Mucosa of descending colon (tissue), 3 donors: ENCODE results near the gene KLK1. TPM values are rescaled to one million over a fixed set of nuclear protein-coding genes. Genes with fewer than 3 reads are reported as not detected.
A peak's percentile ranks its signal among the peaks of the same experiment; 100 is the strongest.

Source experiments
- ATAC-seq: fragments of 200-7000 bp; cut with Tn5 transposase; one replicate; pipeline ENCODE4 v1.9.1; 2020; ENCODE audit warnings: mild to moderate bottlenecking, moderate library complexity
- DNase-seq, 3 donors: peaks; one replicate each; pipeline ENCODE4 v3.0.0-alpha.2; 2020
- H3K36me3 ChIP-seq: fragments of 200-600 bp; one replicate; pipeline ENCODE4 v1.8.0; 2021; ENCODE audit warnings: low read depth, mild to moderate bottlenecking
- H3K4me1 ChIP-seq: fragments of 200-600 bp; one replicate; pipeline ENCODE4 v1.8.0; 2021; ENCODE audit warnings: low read depth, mild to moderate bottlenecking
- H3K4me3 ChIP-seq: fragments of 200-600 bp; one replicate; pipeline ENCODE4 v1.8.0; 2021; ENCODE audit warnings: mild to moderate bottlenecking
- H3K9me3 ChIP-seq: fragments of 200-600 bp; one replicate; pipeline ENCODE4 v1.8.0; 2021; ENCODE audit warnings: mild to moderate bottlenecking
- intact Hi-C, 2 donors: fragments of 100-400 bp; cut with DNase I in 1 of 2; cut with micrococcal nuclease in 1 of 2; formaldehyde crosslinking; loops; one replicate each; pipeline versions ENCODE4 v1.11.0 to v1.11.1; 2022; cut with DNase I, micrococcal nuclease
- total RNA-seq, 3 donors: library from RNA; stranded (reverse); fragmentation: NEBNext Ultra II Directional in 2 of 3; extraction: Animal tissue kit (Norgen Biotek cat#: 25700) in 2 of 3; gene quantifications; one replicate each; pipeline versions ENCODE4 v1.2.1 to v1.2.4, GENCODE V29; 2021 to 2023
- TF ChIP-seq, protein P1 (sequence below): fragments of 200-600 bp; IDR thresholded peaks from one replicate; pipeline ENCODE4 v1.8.0; 2022; ENCODE audit warnings: antibody characterized with exemption, mild to moderate bottlenecking
- donor health status: DM: no; HTN: no; CAD: no; lungs with moderate emphysema.
- donor health status: DM: no; HTN: no; CAD: no.
- donor health status: DM: no; HTN: yes; CAD: no.

Gene KLK1
- total RNA-seq, 3 donors from 2014 or later: 29.3 to 130 (median 80.6) TPM

GRCh38 chr19:50796634-50797428 lies 26.8 kb downstream of the KLK1 start:
- ATAC-seq: no peak
- Histone ChIP-seq H3K9me3 (no peaks in the 10 kb centered on the region), H3K4me1 (no peaks in the 10 kb centered on the region), H3K36me3 (no peaks in the 10 kb centered on the region), H3K4me3 (no peak overlapping the region)
- TF ChIP-seq, protein P1, sequence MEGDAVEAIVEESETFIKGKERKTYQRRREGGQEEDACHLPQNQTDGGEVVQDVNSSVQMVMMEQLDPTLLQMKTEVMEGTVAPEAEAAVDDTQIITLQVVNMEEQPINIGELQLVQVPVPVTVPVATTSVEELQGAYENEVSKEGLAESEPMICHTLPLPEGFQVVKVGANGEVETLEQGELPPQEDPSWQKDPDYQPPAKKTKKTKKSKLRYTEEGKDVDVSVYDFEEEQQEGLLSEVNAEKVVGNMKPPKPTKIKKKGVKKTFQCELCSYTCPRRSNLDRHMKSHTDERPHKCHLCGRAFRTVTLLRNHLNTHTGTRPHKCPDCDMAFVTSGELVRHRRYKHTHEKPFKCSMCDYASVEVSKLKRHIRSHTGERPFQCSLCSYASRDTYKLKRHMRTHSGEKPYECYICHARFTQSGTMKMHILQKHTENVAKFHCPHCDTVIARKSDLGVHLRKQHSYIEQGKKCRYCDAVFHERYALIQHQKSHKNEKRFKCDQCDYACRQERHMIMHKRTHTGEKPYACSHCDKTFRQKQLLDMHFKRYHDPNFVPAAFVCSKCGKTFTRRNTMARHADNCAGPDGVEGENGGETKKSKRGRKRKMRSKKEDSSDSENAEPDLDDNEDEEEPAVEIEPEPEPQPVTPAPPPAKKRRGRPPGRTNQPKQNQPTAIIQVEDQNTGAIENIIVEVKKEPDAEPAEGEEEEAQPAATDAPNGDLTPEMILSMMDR: no peak
- intact Hi-C loops: no loop called here
- DNase-seq: no peak

GRCh38 chr19:50796128-50796633 lies 27.4 kb downstream of the KLK1 start:
- no peak overlapping the region for H3K4me3 ChIP-seq
- no peaks in the 10 kb centered on the region for H3K9me3 ChIP-seq
- TF ChIP-seq, protein P1: no peak
- no peaks in the 10 kb centered on the region for H3K4me1 ChIP-seq
- DNase-seq: no peak
- intact Hi-C loops: no loop called here
- no peaks in the 10 kb centered on the region for H3K36me3 ChIP-seq
- ATAC-seq: no peak

DNA sequence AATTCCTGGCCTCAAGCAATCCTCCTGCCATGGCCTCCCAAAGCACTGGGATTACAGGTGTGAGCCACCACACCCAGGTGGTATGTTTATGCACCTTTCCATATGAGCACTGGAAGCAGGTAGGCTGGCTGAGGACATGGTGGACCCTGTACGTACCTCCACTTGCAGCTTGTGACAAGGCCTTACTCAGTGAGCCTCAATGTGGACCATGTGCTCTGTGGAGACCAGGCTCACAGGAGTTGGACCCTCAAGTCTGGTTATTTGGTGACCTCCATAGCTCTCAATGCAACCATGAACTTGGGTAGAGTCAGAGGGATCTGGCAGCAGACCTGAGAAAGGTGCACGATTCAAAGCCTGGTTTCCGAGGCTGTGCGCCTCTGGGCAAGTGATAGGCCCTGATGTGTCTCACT lies 27.9 kb downstream of the KLK1 start:
- Histone ChIP-seq H3K4me3 (no peak overlapping the region), H3K36me3 (no peaks in the 10 kb centered on the region), H3K9me3 (no peaks in the 10 kb centered on the region), H3K4me1 (no peaks in the 10 kb centered on the region)
- intact Hi-C loops: no loop called here
- DNase-seq: no peak
- no peak for ATAC-seq
- TF ChIP-seq, protein P1: no peak

GRCh38 chr19:50794876-50795663 lies 28.5 kb downstream of the KLK1 start:
- no peak overlapping the region for H3K4me3 ChIP-seq
- DNase-seq: peak in 2 of 3 donors; percentile 52 to 54
- H3K4me1 ChIP-seq: no peaks in the 10 kb centered on the region
- H3K36me3 ChIP-seq: no peaks in the 10 kb centered on the region
- intact Hi-C loops: no loop called here
- peak; percentile 53 for ATAC-seq
- no peaks in the 10 kb centered on the region for H3K9me3 ChIP-seq
- TF ChIP-seq, protein P1: no peak

DNA sequence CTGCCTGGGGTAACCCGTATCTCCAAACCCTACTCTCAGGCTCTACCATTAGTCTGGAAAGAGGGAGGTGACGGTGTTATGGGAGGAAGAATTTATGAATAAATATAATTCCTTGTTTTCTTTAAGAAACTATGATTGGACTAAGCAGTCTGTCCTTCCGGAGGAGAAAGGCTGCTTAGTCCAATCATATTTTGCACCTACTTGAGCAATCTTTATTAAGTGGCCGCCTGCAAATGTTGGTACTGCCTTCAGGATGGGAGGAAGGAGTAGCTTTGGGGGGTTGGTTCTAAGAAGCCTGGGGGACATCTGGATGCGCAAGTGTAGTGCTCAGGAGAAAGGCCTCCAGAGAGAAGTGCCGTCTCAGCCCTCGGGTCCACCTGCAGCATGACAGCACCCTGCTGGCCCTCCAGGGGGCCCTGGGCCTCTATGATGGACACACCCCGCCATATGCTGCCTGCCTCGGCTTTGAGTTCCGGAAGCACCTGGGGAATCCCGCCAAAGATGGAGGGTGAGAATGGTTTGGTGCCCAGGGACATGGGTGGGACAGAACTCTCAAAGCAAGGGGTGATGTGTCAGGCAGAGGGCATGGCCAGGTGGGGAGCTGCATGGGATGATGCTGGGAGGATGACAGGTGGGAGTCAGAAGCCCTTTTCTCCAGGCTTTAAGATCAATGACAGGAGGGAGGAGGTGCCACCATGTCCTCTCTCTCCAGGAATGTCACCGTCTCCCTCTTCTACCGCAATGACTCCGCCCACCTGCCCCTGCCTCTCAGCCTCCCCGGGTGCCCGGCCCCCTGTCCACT lies 29.3 kb downstream of the KLK1 start:
- ATAC-seq (peak; percentile 64), DNase-seq (peak; percentile 61 to 66 (median 61))
- Histone ChIP-seq H3K4me1 (no peaks in the 10 kb centered on the region), H3K36me3 (no peaks in the 10 kb centered on the region), H3K4me3 (no peak overlapping the region), H3K9me3 (no peaks in the 10 kb centered on the region)
- TF ChIP-seq, protein P1: no peak
- intact Hi-C loops: no loop called here
